G401 (cell line): ENCODE data around the gene C1D. TPM values are rescaled to one million over a fixed set of nuclear protein-coding genes. Genes with fewer than 3 reads are reported as not detected.
A peak's percentile ranks its signal among the peaks of the same experiment; 100 is the strongest.

Source experiments
- DNase-seq: peaks from one replicate; pipeline ENCODE4 v3.0.0-alpha.2; 2015; ENCODE audit warnings: low spot score
- in situ Hi-C: cut with HindIII; loops from 2 replicates; pipeline ENCODE4 v1.10.0; 2016; ENCODE audit warnings: low sequenced_read_pairs, mixed read lengths
- total RNA-seq: library from RNA; depleted of rRNA; stranded (reverse); fragments of >200 nt; shearing (Covaris generic); gene quantifications from 2 replicates; pipeline ENCODE4 v1.2.3, GENCODE V29; 2014

Gene C1D
- total RNA-seq, 1 experiment from 2014 or later, result 73.1 TPM

DNA sequence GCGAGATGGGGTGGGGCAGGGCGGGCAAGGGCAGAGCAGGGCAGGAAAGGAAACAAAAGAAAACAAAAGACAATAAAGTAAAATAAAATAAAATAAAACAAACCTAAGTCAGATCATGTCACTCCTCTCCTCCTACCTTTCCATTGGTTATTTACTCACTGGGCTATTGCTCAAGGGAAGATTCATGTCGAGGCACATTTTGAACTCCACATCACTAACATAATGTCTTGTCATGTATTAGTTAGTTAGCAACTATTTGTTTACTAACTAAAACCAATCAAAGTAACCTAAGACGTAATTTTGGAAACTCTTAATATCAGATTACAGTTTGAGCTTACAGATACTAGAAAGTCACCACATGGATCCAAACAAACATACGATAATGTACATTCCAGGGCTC, 2.2 kb downstream of the C1D start:
- no peak for DNase-seq
- in situ Hi-C loops, result no loop called here

DNA sequence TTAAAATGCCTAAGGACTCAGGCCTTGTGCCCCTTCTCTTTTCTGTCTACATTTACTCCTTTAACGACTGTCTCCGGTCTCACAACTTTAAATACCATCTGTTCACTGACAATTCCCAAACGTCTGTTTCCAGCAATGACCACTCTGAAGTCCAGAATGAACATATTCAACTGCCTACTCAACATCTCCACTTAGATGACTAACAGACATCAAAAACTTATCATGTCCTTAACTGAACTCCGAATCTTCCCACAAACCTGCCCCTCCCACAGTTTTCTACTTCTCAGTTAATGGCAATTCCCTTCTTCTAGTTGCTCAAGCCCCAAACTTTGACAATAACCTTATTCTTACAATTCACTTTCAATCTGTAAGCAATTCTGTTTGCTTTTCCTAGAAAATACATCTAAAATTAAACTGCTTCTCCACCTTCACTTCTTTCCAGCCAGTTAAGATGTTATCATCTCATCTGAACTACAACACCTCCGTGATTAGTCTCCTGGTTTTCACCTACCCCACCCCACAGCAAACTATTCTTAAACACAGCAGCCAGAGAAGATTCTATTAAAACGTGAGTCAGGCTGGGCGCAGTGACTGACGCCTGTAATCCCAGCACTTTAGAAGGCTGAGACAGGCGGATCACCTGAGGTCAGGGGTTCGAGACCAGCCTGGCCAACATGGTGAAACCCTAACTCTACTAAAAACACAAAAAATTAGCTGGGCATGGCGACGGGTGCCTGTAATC, 2.8 kb downstream of the C1D start:
- DNase-seq, result no peak
- in situ Hi-C loops, result no loop called here

DNA sequence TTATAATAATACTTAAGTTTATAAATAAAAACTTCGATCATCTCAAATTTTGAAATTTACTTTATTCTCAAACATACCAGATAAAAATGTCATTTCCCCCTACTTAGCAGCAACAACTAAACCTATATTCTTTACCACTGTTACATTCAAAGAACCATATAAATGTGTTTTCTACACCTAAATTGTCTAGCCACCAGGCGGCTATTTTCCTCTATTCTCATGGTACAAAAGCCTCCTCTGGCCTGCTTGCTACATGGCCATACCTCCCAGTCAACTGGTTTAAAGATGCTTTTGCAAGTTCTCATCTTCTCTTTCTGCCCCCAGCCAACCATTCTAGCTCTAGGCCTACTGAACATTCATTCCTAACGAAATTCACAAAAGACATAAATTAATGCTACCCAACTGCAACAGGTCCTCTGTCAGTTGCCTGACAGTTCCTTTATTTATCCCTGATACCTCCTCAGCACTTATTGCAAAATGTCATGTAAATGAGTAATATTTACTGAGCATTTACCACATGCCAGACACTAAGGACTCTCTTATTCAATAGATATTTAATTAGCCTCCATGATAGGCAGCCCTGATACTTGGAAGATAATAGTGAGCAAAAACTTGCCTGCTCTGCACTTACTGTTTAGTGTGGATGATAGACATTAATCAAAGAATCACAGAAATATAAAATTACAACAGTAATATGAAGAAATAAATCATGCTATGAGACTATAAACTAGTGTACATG, 5.0 kb downstream of the C1D start:
- DNase-seq, result no peak
- in situ Hi-C loops, result no loop called here

DNA sequence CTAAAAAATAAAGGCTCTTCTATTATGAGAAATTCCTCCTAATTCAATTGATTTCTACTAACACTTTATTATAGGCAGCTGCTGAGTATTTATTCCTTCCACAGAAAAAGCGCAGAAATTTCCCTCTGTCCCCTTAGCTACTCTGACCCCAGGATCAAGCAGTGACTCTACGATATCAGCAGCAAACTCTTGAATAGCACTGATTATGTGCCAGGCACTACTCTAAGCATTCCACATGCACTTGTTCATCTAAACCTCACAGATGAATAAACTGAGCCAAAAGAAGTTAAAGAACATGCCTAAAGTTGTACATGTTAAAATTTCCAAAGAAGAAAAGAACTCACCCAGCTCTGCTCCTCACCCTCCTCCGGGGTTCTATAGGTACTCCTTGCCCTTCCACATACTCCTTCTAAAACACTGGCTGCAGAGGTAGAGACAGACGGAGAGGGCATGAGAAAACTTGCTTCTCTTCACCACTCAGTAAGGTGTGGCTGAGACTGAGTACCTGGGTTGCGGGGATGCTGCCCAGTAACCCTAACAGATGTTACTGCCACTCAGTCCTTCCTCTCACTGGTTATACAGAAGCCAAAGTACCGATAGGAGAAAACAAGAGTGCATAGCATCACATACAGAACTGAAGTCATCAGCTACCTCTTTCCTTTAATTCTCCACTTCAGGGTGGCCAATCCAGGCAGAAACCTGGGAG, 9.9 kb downstream of the C1D start:
- in situ Hi-C loops, result no loop called here
- DNase-seq, result no peak

- no peak for DNase-seq
- in situ Hi-C loops, result no loop called here
These were observed 12.5 kb downstream of the C1D start for GRCh38 chr2:68050353-68050752.

DNA sequence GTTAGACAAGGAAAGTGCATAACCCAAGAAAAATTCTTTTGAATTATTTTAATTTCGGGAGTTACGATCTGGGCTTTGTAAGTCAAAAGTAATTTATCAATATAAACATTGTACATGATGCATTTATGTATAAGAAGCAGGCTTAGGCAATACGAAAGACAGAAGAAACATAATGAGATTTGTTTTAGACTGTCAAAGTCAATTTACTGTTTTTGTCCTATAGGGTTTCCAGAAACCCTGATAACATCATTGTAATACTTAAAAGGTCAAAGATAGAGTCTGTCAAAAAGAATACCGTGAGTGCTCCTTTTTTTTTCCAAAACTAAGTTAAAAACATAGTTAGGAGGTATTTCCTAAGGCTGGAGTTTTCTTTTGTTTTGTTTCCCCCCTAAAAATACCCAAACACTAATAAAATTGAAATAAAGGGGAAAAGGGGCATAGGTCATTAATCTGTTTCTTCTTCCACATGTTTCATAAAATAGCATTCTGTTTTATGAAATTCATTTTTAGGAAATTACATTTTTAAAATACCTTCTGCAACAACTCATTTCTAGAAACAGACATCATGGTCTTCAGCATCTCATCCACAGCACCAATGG, 16.1 kb downstream of the C1D start:
- in situ Hi-C loops, result no loop called here
- no peak for DNase-seq

DNA sequence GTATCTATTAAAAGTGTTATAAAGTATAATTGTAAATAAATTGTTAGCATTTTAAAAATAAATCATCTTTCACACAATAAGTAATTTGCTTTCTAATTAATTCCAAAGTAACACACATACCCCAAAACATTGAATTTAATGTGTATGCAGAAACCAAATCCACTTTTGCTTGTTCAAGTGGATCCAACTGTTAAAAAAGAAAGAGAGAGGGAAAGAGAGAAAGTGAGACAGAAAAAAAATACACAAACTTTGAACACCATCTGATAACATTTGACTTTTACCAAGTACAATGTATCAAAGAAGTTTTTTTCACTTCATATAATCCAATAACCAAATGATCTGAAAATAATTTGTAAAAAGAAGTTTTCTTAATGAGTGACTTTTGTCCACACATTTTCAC, 16.6 kb downstream of the C1D start:
- no peak for DNase-seq
- in situ Hi-C loops, result no loop called here

- in situ Hi-C loops, result no loop called here
- DNase-seq, result no peak
These were observed 17.5 kb downstream of the C1D start for GRCh38 chr2:68045342-68045741.

- in situ Hi-C loops, result no loop called here
- DNase-seq, result no peak
These were observed 18.7 kb downstream of the C1D start for GRCh38 chr2:68044099-68044498.

GRCh38 chr2:68043695-68044094, 19.1 kb downstream of the C1D start:
- in situ Hi-C loops, result no loop called here
- no peak for DNase-seq

GRCh38 chr2:68043032-68043431, 19.8 kb downstream of the C1D start:
- in situ Hi-C loops, result no loop called here
- no peak for DNase-seq

DNA sequence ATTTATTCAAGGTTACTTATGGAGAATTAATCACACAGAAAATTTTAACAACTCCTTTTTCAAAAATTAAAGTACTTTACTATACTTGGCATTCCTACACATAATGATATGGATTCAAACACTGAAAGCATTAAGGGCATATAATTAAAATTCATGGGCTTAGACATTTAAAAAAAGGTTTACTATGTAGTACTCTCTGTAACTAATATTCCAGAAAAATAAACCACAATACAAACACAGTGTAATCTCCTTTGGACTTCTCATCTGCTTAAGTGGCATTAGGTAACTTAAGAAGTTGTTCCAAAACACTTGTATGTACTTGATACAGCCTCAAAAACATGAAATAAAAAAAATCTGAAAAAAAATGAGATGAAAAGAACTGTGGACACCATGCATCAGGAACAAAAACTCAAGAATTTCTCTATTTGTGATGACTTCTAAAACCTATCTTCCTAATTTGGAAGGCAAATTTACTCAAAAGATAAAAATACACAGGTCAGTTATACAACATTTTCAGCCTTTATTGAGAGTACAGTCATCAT, 21.0 kb downstream of the C1D start:
- in situ Hi-C loops, result no loop called here

DNA sequence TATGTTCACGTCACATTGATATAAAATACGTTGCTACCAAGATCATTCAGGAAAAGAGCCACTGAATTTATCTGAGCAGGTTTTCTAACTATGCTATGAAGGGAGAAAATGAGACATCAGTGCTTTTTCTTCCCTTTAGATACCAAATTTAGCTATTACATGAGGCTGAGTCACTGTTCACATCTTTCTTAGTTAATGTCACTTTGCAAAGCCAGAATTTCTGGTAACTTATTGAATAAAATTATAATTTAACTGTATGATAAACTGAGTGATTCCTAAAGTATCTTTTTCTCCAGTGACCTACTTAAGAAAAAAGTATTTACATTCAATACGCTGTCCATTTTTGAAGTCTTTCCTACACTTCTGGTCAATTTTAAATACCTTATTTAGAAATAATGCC, 22.7 kb downstream of the C1D start:
- in situ Hi-C loops, result no loop called here

More for the DNA sequence above, 21.0 kb downstream of the C1D start:
- no peak for DNase-seq

GRCh38 chr2:68039317-68039716, 23.5 kb downstream of the C1D start:
- in situ Hi-C loops, result no loop called here
- DNase-seq, result no peak

More for the DNA sequence above, 22.7 kb downstream of the C1D start:
- no peak for DNase-seq

DNA sequence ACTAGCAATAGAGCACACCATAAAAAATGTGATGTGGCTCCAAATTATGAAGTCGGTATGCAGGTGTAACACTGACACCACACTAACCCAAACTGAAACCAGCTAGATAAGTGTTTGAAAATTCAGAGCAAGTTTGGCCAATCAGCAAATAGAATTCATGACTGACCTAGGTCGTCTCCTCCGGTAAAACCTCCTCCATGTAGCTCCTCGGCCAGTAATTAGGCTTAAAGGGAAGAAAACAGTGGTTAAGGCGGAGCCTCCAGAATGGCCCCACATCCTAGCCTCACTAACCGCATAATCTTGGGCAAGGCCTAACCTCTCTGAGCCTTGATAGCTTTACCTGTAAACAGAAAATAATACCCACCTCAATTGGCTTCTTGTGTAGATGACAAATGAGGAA, 30.1 kb downstream of the C1D start:
- in situ Hi-C loops, result no loop called here
- DNase-seq, result no peak

DNA sequence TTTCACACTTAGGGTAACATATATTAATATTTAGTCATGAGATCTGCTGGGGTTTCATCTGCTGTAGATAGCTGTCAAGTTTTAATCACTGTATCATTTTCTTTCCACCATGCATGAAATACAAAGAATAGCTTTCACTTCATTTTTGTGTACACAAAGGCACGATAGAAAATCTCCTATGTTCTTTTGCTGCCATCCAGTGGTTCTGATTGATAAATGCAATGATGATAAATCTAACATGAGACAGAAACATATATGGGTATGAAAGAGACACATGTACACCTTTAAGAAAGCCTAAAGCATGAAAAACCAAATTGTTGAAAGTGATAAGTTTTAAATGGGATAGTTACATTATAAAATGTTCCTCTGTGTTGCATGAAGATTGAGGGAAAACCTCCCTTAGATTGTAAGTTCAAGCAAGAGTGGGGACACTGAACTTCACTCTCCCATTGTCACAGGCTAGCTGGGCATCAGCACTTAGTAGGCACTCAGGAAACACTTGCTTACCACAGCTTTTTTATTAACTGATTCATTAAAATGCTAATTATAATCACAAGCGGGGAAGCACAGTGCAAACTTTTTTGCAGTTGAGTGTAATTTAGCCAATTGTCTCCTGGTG, 31.2 kb downstream of the C1D start:
- in situ Hi-C loops, result no loop called here
- DNase-seq, result peak; percentile 82

- no peak for DNase-seq
- in situ Hi-C loops, result no loop called here
These were observed 31.8 kb downstream of the C1D start for GRCh38 chr2:68031043-68031442.

DNA sequence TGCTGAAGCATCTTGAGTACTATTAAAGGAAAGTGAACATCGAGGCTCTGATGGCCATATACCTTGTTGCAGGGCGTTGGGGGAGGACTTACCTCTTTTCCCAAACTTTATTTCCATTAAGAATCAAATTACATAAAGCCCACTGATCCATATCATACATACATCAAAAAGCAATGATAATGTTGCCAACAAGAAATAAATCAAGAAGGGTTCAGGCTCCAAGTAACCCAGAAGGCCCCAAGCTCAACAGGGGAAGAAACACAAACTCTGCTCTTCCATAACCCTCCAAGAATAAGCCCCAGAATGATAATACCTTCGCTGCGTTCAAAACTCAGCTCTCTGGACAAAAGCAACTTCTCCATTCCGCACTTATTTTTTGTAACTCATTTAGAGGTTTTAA, 32.3 kb downstream of the C1D start:
- no peak for DNase-seq
- in situ Hi-C loops, result no loop called here

DNA sequence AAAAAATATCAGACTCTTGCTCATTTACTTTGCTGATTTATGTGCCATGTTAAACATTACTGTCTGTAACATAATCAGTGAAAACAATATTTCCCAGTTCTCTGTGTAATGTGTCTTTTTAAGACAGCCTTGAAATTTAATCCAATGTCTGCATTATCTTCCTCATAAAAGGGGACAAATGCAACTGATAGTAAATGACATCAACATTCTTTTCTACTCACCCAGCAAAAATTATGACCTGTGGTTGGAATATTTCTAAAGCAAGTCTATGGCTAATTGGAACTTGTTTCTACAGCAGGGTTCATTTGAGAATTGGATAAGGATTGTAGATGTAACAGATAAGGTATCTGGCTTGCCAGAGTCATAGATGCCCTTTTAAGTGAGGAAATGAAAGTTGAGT, 34.8 kb downstream of the C1D start:
- DNase-seq, result no peak
- in situ Hi-C loops, result no loop called here
